Peyer's patch (tissue), 4 donors: ENCODE data around the gene ZNF326. TPM values are rescaled to one million over a fixed set of nuclear protein-coding genes. Genes with fewer than 3 reads are reported as not detected.
"Not testable (repeated sequence)": the region's sequence is repeated elsewhere in the genome, so short reads cannot be mapped to it uniquely, and the experiment has no call there.

ENCODE experiments used
- DNase-seq, 3 donors: peaks; one replicate each; pipeline ENCODE4 v3.0.0-alpha.2; 2017 to 2019
- H3K27ac ChIP-seq, 4 donors: fragments of 200-600 bp; sonication (generic); one replicate each; pipeline ENCODE4 v1.5.1; 2016 to 2019
- H3K27me3 ChIP-seq, 2 donors: fragments of 200-600 bp; sonication (generic); one replicate each; pipeline ENCODE4 v1.5.1; 2019
- H3K36me3 ChIP-seq, 3 donors: fragments of 200-600 bp; sonication (generic); one replicate each; pipeline ENCODE4 v1.5.1; 2016 to 2019
- H3K4me1 ChIP-seq, 4 donors: fragments of 200-600 bp; sonication (generic); one replicate each; pipeline ENCODE4 v1.5.1; 2016 to 2019
- H3K4me3 ChIP-seq, 4 donors: fragments of 200-600 bp; sonication (generic); 1 replicate in 3 of 4; 2 replicates in 1 of 4; pipeline ENCODE4 v1.5.1; 2016 to 2019; ENCODE audit warnings: mild to moderate bottlenecking in 1 of 4
- H3K9me3 ChIP-seq, 4 donors: fragments of 200-600 bp; sonication (generic); one replicate each; pipeline ENCODE4 v1.5.1; 2016 to 2019; ENCODE audit warnings: mild to moderate bottlenecking in 1 of 4
- CTCF ChIP-seq, 6 experiments: fragments of 450-650 bp in 4 of 6; fragments of 200-600 bp in 2 of 6; sonication (generic) in 1 of 6; IDR thresholded peaks; one replicate each; pipeline ENCODE4 v1.5.1; 2017 to 2019; ENCODE audit warnings: antibody characterized with exemption in 6 of 6, mild to moderate bottlenecking in 3 of 6, moderate library complexity in 1 of 6
- POLR2A ChIP-seq, 2 donors: fragments of 450-650 bp; IDR thresholded peaks; one replicate each; pipeline ENCODE4 v1.5.1; 2017; ENCODE audit warnings: antibody characterized with exemption in 2 of 2, mild to moderate bottlenecking in 2 of 2, moderate library complexity in 2 of 2
- total RNA-seq, 4 donors: library from RNA; depleted of rRNA; stranded (reverse); fragments of >200 nt; gene quantifications; one replicate each; pipeline ENCODE4 v1.1.0, GENCODE V29; 2016

The ZNF326 gene
- total RNA-seq, 4 donors from 2014 or later = 22.3 to 49.9 (median 47.1) TPM

GRCh38 chr1:89978755-89979154 is 16.2 kb upstream of the ZNF326 start:
- H3K4me1 ChIP-seq = no peaks in the 10 kb centered on the region
- no peak for DNase-seq
- no peak overlapping the region for H3K4me3 ChIP-seq
- H3K27ac ChIP-seq = no peak overlapping the region
- no peaks in the 10 kb centered on the region for H3K27me3 ChIP-seq
- TF ChIP-seq POLR2A (IDR thresholded peaks at IDR 0.05) (no peak), CTCF (IDR thresholded peaks at IDR 0.05) (no peak)
- H3K9me3 ChIP-seq = no peaks in the 10 kb centered on the region
- H3K36me3 ChIP-seq = no peaks in the 10 kb centered on the region

- DNase-seq = no peak
- Histone ChIP-seq H3K4me3 (no peak overlapping the region), H3K4me1 (peaks cover 0 to 2% (median 0%) of the 10 kb centered on the region in 4 donors), H3K27me3 (no peaks in the 10 kb centered on the region), H3K27ac (no peak overlapping the region), H3K9me3 (no peaks in the 10 kb centered on the region), H3K36me3 (no peaks in the 10 kb centered on the region)
- TF ChIP-seq CTCF (IDR thresholded peaks at IDR 0.05) (no peak), POLR2A (IDR thresholded peaks at IDR 0.05) (no peak)
These were observed 14.3 kb upstream of the ZNF326 start for GRCh38 chr1:89980605-89981004.

- not testable (repeated sequence) for H3K9me3 ChIP-seq, H3K27ac ChIP-seq, H3K27me3 ChIP-seq, H3K4me3 ChIP-seq, DNase-seq, H3K36me3 ChIP-seq, H3K4me1 ChIP-seq
These were observed 12.1 kb upstream of the ZNF326 start for GRCh38 chr1:89982846-89983245.

- H3K9me3 ChIP-seq, DNase-seq: not testable (repeated sequence)
These were observed 10.3 kb upstream of the ZNF326 start for GRCh38 chr1:89984564-89985116.

GRCh38 chr1:89986020-89986419 is 8.9 kb upstream of the ZNF326 start:
- H3K9me3 ChIP-seq = no peaks in the 10 kb centered on the region
- no peaks in the 10 kb centered on the region for H3K27me3 ChIP-seq
- H3K4me3 ChIP-seq = no peak overlapping the region
- TF ChIP-seq POLR2A (IDR thresholded peaks at IDR 0.05) (no peak), CTCF (IDR thresholded peaks at IDR 0.05) (no peak)
- peaks cover 0 to 15% (median 0%) of the 10 kb centered on the region in 4 donors for H3K4me1 ChIP-seq
- no peak overlapping the region for H3K27ac ChIP-seq
- no peak for DNase-seq
- no peaks in the 10 kb centered on the region for H3K36me3 ChIP-seq

More at GRCh38 chr1:89984564-89985116, 10.3 kb upstream of the ZNF326 start:
- not testable (repeated sequence) for H3K27me3 ChIP-seq, H3K36me3 ChIP-seq, H3K4me3 ChIP-seq, H3K27ac ChIP-seq
- H3K4me1 ChIP-seq = peaks cover 0 to 15% (median 0%) of the 10 kb centered on the region in 4 donors

GRCh38 chr1:89987159-89987819 is 7.6 kb upstream of the ZNF326 start:
- H3K9me3 ChIP-seq = no peaks in the 10 kb centered on the region
- peak in 2 of 3 donors; percentile 32 to 78 for DNase-seq
- peaks cover 0 to 15% (median 0%) of the 10 kb centered on the region in 4 donors for H3K4me1 ChIP-seq
- no peak for TF ChIP-seq POLR2A (IDR thresholded peaks at IDR 0.05)
- peak; percentile 65 to 96 (median 88) for TF ChIP-seq CTCF (IDR thresholded peaks at IDR 0.05)
- H3K4me3 ChIP-seq = no peak overlapping the region
- no peaks in the 10 kb centered on the region for H3K27me3 ChIP-seq
- no peak overlapping the region for H3K27ac ChIP-seq
- H3K36me3 ChIP-seq = no peaks in the 10 kb centered on the region
